Body of pancreas (tissue), 4 donors: ENCODE data around the gene ATG10.

Experiments
- CTCF ChIP-seq, 7 experiments: fragments of 450-650 bp in 4 of 7; fragments of 200-600 bp in 3 of 7; sonication (generic) in 3 of 7; IDR thresholded peaks; one replicate each; pipeline ENCODE4 v1.5.1; 2016 to 2019; ENCODE audit warnings: antibody characterized with exemption in 7 of 7
- POLR2A ChIP-seq, 3 donors: fragments of 450-650 bp; IDR thresholded peaks; one replicate each; pipeline ENCODE4 v1.6.1; 2016; ENCODE audit warnings: antibody characterized with exemption in 3 of 3, mild to moderate bottlenecking in 2 of 3

DNA sequence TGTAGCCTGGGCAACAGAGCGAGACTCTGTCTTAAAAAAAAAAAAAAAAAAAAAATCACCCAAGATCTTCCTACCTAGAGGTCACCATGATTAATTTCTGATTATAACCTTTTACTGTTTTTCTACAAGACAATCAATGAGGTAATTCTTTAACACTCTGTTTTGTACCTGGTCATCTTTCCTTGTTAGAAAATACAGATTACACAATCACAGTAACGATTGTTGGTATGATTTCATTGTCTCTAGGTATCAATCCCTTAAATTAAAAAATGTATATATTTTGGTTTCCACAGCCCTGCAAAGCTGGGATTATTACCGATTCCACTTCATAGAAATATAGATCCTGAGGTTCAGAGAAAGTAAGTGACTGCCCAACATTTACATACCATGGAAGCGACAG is 8.3 kb upstream of the ATG10 start:
- TF ChIP-seq CTCF (IDR thresholded peaks at IDR 0.05), result no peak
- no peak for TF ChIP-seq POLR2A (IDR thresholded peaks at IDR 0.05)
